Transverse colon (tissue), 4 donors: ENCODE results near the gene BICD1. TPM values are rescaled to one million over a fixed set of nuclear protein-coding genes. Genes with fewer than 3 reads are reported as not detected.
A peak's percentile ranks its signal among the peaks of the same experiment; 100 is the strongest.

Experiments used
- DNase-seq: peaks from one replicate; pipeline ENCODE4 v3.0.0-alpha.2; 2019
- H3K27ac ChIP-seq, 4 donors: fragments of 200-600 bp; sonication (generic); 2 replicates each; pipeline ENCODE4 v1.5.1; 2016 to 2018; ENCODE audit warnings: inconsistent platforms in 4 of 4
- H3K27me3 ChIP-seq: fragments of 200-600 bp; sonication (generic); 2 replicates; pipeline ENCODE4 v1.5.1; 2017; ENCODE audit warnings: inconsistent platforms
- H3K36me3 ChIP-seq, 4 donors: fragments of 200-600 bp; sonication (generic); 2 replicates each; pipeline ENCODE4 v1.5.1; 2017 to 2019; ENCODE audit warnings: inconsistent platforms in 4 of 4
- H3K4me1 ChIP-seq, 4 donors: fragments of 200-600 bp; sonication (generic); 2 replicates each; pipeline ENCODE4 v1.5.1; 2017 to 2020; ENCODE audit warnings: inconsistent platforms in 4 of 4
- H3K4me3 ChIP-seq, 4 donors: fragments of 200-600 bp; sonication (generic); 1 replicate in 1 of 4; 2 replicates in 3 of 4; pipeline versions ENCODE4 v1.5.1 to v1.6.1; 2017 to 2019; ENCODE audit warnings: inconsistent platforms in 4 of 4
- H3K9me3 ChIP-seq, 2 donors: fragments of 200-600 bp; sonication (generic); 2 replicates each; pipeline ENCODE4 v1.5.1; 2017 to 2019; ENCODE audit warnings: inconsistent platforms in 2 of 2
- EP300 ChIP-seq: sonication (generic); formaldehyde crosslinking; IDR thresholded peaks from one replicate; pipeline ENCODE4 v1.6.1; 2017; ENCODE audit warnings: antibody characterized with exemption, low read depth
- POLR2A ChIP-seq: fragments of 450-650 bp; IDR thresholded peaks from one replicate; pipeline ENCODE4 v1.6.1; 2016; ENCODE audit warnings: antibody characterized with exemption, mild to moderate bottlenecking, moderate library complexity
- POLR2AphosphoS5 ChIP-seq, 3 donors: sonication (generic); formaldehyde crosslinking; IDR thresholded peaks; one replicate each; pipeline ENCODE4 v1.6.1; 2016; ENCODE audit warnings: antibody characterized with exemption in 3 of 3
- WGBS, 2 donors: methylation state at CpG; one replicate each; pipeline ENCODE4 v1.1.5; 2018; ENCODE audit warnings: low coverage in 1 of 2; 5-methylcytosine and 5-hydroxymethylcytosine counted together
- in situ Hi-C, 4 donors: fragments of 200-750 bp; cut with MboI; loops; one replicate each; pipeline versions ENCODE4 v1.15.0 to v1.15.1; 2017; ENCODE audit warnings: low sequenced_read_pairs in 3 of 4, low pct_ligation_motif_present in 1 of 4, low pct_unique_long_range_greater_than_20kb in 1 of 4
- intact Hi-C: fragments of 100-400 bp; cut with DNase I; formaldehyde crosslinking; loops from one replicate; pipeline ENCODE4 v1.15.1; 2023; ENCODE audit warnings: low total_unique reads
- total RNA-seq, 4 donors: library from RNA; depleted of rRNA; stranded (reverse); fragments of >200 nt; gene quantifications; one replicate each; pipeline ENCODE4 v1.1.0, GENCODE V29; 2016
- TF ChIP-seq, protein P1 (sequence below), 5 experiments: fragments of 200-600 bp in 3 of 5; fragments of 450-650 bp in 2 of 5; sonication (generic) in 3 of 5; IDR thresholded peaks; 1 replicate in 2 of 5; 2 replicates in 3 of 5; pipeline ENCODE4 v1.5.1; 2016 to 2017; ENCODE audit warnings: antibody characterized with exemption in 5 of 5, inconsistent platforms in 3 of 5, mild to moderate bottlenecking in 2 of 5, moderate library complexity in 1 of 5

BICD1 gene
- total RNA-seq, 4 donors from 2014 or later, result 0.75 to 27.7 (median 5.2) TPM

DNA sequence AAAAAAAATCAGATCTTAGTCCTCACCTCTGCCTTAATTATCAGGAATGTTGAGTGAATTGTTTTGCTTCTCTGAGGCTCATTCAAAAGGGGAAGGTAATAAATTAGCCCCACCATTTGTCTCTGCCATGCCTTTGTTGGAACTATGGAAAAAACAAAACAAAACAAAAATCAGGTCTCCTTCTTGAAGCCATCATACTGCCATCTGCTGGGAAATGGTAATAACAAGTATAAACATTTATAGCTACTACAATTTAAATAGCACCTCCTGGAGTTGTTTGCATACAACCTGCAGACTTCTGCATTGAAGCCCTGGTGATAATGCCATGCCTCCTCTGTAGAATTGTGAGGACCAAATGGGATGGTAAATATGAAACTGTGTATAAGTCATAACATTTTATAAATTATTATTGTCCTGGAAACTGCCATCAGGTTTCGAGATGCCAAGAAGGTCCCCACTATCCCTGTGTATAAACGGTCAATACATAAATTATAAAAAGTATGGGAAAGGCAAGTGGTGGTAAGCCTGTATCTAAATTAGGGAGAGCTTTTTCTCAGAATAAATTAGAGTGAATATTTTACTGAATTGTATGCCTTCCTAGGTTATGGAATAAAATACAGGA, 205.5 kb downstream of the BICD1 start:
- no peaks in the 10 kb centered on the region for H3K27me3 ChIP-seq
- H3K9me3 ChIP-seq, result no peaks in the 10 kb centered on the region
- no peak for DNase-seq
- H3K4me1 ChIP-seq, result peaks cover 0 to 7% (median 0%) of the 10 kb centered on the region in 4 donors
- no peaks in the 10 kb centered on the region for H3K36me3 ChIP-seq
- no peak overlapping the region for H3K27ac ChIP-seq
- intact Hi-C loops (loop anchor here (5.0 kb wide), 1 partner anchor 245 kb away; no protein-coding TSS in a partner anchor), in situ Hi-C loops (loop anchor here in 3 of 4 donors (25.0 kb wide), 3 partner anchors 250 to 925 kb away; partner anchors contain the start of gene ETFBKMT (in 1 of the 3))
- TF ChIP-seq, protein P1, sequence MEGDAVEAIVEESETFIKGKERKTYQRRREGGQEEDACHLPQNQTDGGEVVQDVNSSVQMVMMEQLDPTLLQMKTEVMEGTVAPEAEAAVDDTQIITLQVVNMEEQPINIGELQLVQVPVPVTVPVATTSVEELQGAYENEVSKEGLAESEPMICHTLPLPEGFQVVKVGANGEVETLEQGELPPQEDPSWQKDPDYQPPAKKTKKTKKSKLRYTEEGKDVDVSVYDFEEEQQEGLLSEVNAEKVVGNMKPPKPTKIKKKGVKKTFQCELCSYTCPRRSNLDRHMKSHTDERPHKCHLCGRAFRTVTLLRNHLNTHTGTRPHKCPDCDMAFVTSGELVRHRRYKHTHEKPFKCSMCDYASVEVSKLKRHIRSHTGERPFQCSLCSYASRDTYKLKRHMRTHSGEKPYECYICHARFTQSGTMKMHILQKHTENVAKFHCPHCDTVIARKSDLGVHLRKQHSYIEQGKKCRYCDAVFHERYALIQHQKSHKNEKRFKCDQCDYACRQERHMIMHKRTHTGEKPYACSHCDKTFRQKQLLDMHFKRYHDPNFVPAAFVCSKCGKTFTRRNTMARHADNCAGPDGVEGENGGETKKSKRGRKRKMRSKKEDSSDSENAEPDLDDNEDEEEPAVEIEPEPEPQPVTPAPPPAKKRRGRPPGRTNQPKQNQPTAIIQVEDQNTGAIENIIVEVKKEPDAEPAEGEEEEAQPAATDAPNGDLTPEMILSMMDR (IDR thresholded peaks at IDR 0.05), result peak; percentile 44 to 65 (median 53)
- no peak for TF ChIP-seq POLR2AphosphoS5 (IDR thresholded peaks at IDR 0.05)
- WGBS, 2 donors, result 70 to 73% methylated on average over 2 of the region's 2 CpGs
- no peak overlapping the region for H3K4me3 ChIP-seq

DNA sequence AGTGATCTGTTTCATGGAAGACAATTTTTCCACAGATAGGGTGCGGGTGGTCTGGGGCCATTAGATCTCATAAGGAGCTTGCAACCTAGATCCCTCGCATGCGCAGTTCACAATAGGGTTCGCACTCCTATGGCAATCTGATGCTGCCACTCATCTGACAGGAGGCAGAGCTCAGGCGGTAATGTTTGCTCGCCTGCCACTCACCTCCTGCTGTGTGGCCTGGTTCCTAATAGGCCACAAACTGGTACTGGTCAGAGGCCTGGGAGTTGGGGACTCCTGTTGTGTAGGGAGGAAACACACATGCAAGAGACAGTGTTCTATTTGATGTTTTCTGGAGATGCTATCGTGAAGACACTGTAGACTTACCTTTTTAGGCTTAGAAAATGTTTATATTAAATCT, 215.7 kb downstream of the BICD1 start:
- Histone ChIP-seq H3K36me3 (no peaks in the 10 kb centered on the region), H3K9me3 (no peaks in the 10 kb centered on the region), H3K27ac (no peak overlapping the region), H3K27me3 (no peaks in the 10 kb centered on the region), H3K4me1 (no peaks in the 10 kb centered on the region), H3K4me3 (no peak overlapping the region)
- no peak for DNase-seq
- TF ChIP-seq EP300 (no peak), POLR2A (no peak), POLR2AphosphoS5 (IDR thresholded peaks at IDR 0.05) (no peak)
- TF ChIP-seq, protein P1 (IDR thresholded peaks at IDR 0.05), result no peak
- in situ Hi-C loops, result loop anchor here in 3 of 4 donors (25.0 kb wide), 3 partner anchors 260 to 935 kb away; partner anchors contain the start of gene ETFBKMT (in 1 of the 3)
- 97 to 100% methylated on average over 4 to 7 of the region's 7 CpGs for WGBS, 2 donors
- intact Hi-C loops, result no loop called here

DNA sequence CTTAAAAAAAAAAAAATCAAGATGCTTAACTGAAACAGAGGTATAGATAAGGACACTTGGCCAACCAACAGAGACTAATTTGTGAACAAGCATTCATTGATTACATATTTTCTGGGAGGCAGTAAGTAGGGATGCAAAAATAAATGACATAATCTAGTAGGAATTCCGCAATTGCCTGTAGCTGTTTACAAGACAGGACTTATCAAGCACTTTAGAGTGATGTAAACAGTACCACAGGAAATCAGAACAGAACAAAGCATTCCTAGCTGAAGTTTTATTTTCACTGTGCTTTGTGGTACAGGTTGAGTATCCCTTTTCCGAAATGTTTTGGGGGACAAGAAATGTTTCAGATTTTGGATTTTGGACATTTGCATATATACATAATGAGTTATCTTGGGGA, 224.5 kb downstream of the BICD1 start:
- TF ChIP-seq POLR2A (no peak), EP300 (no peak), POLR2AphosphoS5 (IDR thresholded peaks at IDR 0.05) (no peak)
- TF ChIP-seq, protein P1 (IDR thresholded peaks at IDR 0.05), result no peak
- intact Hi-C loops, result no loop called here
- Histone ChIP-seq H3K4me3 (no peak overlapping the region), H3K9me3 (no peaks in the 10 kb centered on the region), H3K36me3 (no peaks in the 10 kb centered on the region), H3K27me3 (no peaks in the 10 kb centered on the region), H3K27ac (no peak overlapping the region), H3K4me1 (no peaks in the 10 kb centered on the region)
- WGBS, 2 donors, result 69 to 76% methylated on average over 2 of the region's 2 CpGs
- DNase-seq, result no peak
- in situ Hi-C loops, result no loop called here

DNA sequence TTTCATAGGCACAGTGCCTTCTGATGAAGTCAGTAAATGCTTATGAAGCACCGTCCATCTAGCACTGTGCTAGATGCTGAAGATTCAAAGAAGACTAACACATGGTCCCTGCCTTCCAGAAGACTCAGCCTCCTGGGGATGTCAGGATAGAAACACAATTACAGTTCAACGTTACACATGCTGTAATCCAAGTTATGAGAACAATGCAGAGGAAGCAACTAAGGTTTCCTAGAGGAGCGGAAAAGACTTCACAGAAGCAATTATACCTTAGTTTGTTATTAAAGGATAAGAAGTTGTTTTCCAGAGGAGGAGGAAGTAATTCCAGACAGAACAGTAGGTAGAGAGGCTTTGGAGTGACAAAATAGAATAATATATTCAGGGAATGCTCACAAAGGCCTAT, 225.8 kb downstream of the BICD1 start:
- Histone ChIP-seq H3K36me3 (no peaks in the 10 kb centered on the region), H3K9me3 (no peaks in the 10 kb centered on the region), H3K4me1 (no peaks in the 10 kb centered on the region), H3K27ac (no peak overlapping the region), H3K4me3 (no peak overlapping the region), H3K27me3 (no peaks in the 10 kb centered on the region)
- no peak for TF ChIP-seq POLR2A
- TF ChIP-seq EP300, result no peak
- no peak for TF ChIP-seq POLR2AphosphoS5 (IDR thresholded peaks at IDR 0.05)
- TF ChIP-seq, protein P1 (IDR thresholded peaks at IDR 0.05), result no peak
- no peak for DNase-seq
- in situ Hi-C loops (no loop called here), intact Hi-C loops (no loop called here)
- 60 to 79% methylated on average over 2 to 3 of the region's 3 CpGs for WGBS, 2 donors
